Peyer's patch (tissue), 4 donors: ENCODE measurements around the gene OR2A5. TPM values are rescaled to one million over a fixed set of nuclear protein-coding genes. Genes with fewer than 3 reads are reported as not detected.
A peak's percentile ranks its signal among the peaks of the same experiment; 100 is the strongest.

Source experiments
- DNase-seq, 3 donors: peaks; one replicate each; pipeline ENCODE4 v3.0.0-alpha.2; 2017 to 2019
- H3K27ac ChIP-seq, 4 donors: fragments of 200-600 bp; sonication (generic); one replicate each; pipeline ENCODE4 v1.5.1; 2016 to 2019
- H3K27me3 ChIP-seq, 2 donors: fragments of 200-600 bp; sonication (generic); one replicate each; pipeline ENCODE4 v1.5.1; 2019
- H3K36me3 ChIP-seq, 3 donors: fragments of 200-600 bp; sonication (generic); one replicate each; pipeline ENCODE4 v1.5.1; 2016 to 2019
- H3K4me1 ChIP-seq, 4 donors: fragments of 200-600 bp; sonication (generic); one replicate each; pipeline ENCODE4 v1.5.1; 2016 to 2019
- H3K4me3 ChIP-seq, 4 donors: fragments of 200-600 bp; sonication (generic); 1 replicate in 3 of 4; 2 replicates in 1 of 4; pipeline ENCODE4 v1.5.1; 2016 to 2019; ENCODE audit warnings: mild to moderate bottlenecking in 1 of 4
- H3K9me3 ChIP-seq, 4 donors: fragments of 200-600 bp; sonication (generic); one replicate each; pipeline ENCODE4 v1.5.1; 2016 to 2019; ENCODE audit warnings: mild to moderate bottlenecking in 1 of 4
- POLR2A ChIP-seq, 2 donors: fragments of 450-650 bp; IDR thresholded peaks; one replicate each; pipeline ENCODE4 v1.5.1; 2017; ENCODE audit warnings: antibody characterized with exemption in 2 of 2, mild to moderate bottlenecking in 2 of 2, moderate library complexity in 2 of 2
- total RNA-seq, 4 donors: library from RNA; depleted of rRNA; stranded (reverse); fragments of >200 nt; gene quantifications; one replicate each; pipeline ENCODE4 v1.1.0, GENCODE V29; 2016
- TF ChIP-seq, protein P1 (sequence below), 6 experiments: fragments of 450-650 bp in 4 of 6; fragments of 200-600 bp in 2 of 6; sonication (generic) in 1 of 6; IDR thresholded peaks; one replicate each; pipeline ENCODE4 v1.5.1; 2017 to 2019; ENCODE audit warnings: antibody characterized with exemption in 6 of 6, mild to moderate bottlenecking in 3 of 6, moderate library complexity in 1 of 6

Gene OR2A5
- total RNA-seq, 4 donors from 2014 or later = not detected

DNA sequence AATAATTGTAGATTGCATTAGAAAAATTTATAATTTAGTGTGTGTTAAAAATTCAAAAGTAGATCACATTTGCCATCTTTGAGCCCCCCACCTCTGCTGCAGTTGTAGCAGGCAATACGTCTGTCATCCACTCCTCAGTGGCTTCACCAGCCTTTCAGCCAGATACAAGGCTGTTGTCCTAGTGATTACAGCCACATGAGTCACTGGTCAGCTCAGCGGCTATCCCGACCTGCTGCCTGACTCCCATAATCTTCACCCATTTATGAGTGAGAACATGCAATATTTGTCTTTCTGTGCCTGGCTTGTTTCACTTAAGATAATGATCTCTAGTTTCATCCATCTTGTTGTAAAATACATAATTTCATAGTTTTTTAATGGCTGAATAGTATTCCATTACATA is 9.2 kb downstream of the OR2A5 start:
- no peaks in the 10 kb centered on the region for H3K4me1 ChIP-seq
- TF ChIP-seq, protein P1, sequence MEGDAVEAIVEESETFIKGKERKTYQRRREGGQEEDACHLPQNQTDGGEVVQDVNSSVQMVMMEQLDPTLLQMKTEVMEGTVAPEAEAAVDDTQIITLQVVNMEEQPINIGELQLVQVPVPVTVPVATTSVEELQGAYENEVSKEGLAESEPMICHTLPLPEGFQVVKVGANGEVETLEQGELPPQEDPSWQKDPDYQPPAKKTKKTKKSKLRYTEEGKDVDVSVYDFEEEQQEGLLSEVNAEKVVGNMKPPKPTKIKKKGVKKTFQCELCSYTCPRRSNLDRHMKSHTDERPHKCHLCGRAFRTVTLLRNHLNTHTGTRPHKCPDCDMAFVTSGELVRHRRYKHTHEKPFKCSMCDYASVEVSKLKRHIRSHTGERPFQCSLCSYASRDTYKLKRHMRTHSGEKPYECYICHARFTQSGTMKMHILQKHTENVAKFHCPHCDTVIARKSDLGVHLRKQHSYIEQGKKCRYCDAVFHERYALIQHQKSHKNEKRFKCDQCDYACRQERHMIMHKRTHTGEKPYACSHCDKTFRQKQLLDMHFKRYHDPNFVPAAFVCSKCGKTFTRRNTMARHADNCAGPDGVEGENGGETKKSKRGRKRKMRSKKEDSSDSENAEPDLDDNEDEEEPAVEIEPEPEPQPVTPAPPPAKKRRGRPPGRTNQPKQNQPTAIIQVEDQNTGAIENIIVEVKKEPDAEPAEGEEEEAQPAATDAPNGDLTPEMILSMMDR (IDR thresholded peaks at IDR 0.05) = no peak
- no peak for TF ChIP-seq POLR2A (IDR thresholded peaks at IDR 0.05)
- no peak for DNase-seq
- no peaks in the 10 kb centered on the region for H3K9me3 ChIP-seq
- no peaks in the 10 kb centered on the region for H3K36me3 ChIP-seq
- H3K27me3 ChIP-seq = no peaks in the 10 kb centered on the region
- H3K4me3 ChIP-seq = no peak overlapping the region
- no peak overlapping the region for H3K27ac ChIP-seq

DNA sequence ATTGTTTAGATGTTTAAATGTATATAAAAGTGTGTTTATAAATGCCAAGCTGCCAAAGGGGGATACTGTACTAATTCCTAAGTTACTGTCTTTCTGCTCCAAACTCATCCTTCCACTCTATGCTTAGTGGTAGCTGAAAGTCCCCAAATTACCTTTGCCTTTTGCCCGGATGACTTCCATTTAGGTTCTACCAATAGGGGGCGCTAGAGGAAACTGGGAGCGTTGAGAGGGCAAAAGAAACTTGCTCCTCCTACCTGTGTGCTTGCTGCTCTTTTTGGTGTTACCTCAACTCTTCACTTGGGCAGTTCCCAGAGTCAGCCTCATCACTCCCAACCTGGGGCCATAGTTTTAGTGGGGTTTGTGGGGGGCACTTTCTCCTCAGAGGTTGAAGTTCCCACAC is 15.0 kb downstream of the OR2A5 start:
- no peaks in the 10 kb centered on the region for H3K9me3 ChIP-seq
- no peak for DNase-seq
- no peaks in the 10 kb centered on the region for H3K4me1 ChIP-seq
- no peak overlapping the region for H3K4me3 ChIP-seq
- TF ChIP-seq POLR2A (IDR thresholded peaks at IDR 0.05) = no peak
- TF ChIP-seq, protein P1 (IDR thresholded peaks at IDR 0.05) = peak in 2 of 6 experiments; percentile 8 to 15
- no peak overlapping the region for H3K27ac ChIP-seq
- no peaks in the 10 kb centered on the region for H3K36me3 ChIP-seq
- no peaks in the 10 kb centered on the region for H3K27me3 ChIP-seq

DNA sequence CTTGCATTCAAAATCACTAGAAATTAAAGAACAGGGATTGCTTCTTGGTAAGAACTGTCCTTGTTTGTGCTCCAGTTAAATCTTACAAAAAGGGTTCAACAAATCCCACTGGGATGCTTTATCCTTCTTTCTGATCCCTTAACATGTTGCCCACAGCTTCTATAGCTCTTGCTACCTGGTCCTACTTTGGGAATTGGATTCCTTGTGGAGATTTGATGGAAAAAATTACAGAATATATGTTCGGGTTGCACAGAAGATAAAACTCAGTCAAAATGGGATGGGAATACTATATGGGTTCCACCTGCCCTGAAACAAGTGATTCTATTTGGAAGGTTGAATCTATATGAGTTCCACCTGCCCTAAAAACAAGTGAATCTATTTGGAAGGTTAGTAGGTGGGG is 20.8 kb downstream of the OR2A5 start, which contains the start of gene OR2A25:
TSS of gene OR2A25 (plus strand) at position 301 of the 400 bp plus-strand sequence. CDS start 4,409 bp downstream, outside the sequence.
- TF ChIP-seq POLR2A (IDR thresholded peaks at IDR 0.05) = no peak
- TF ChIP-seq, protein P1 (IDR thresholded peaks at IDR 0.05) = no peak
- H3K36me3 ChIP-seq = no peaks in the 10 kb centered on the region

DNA sequence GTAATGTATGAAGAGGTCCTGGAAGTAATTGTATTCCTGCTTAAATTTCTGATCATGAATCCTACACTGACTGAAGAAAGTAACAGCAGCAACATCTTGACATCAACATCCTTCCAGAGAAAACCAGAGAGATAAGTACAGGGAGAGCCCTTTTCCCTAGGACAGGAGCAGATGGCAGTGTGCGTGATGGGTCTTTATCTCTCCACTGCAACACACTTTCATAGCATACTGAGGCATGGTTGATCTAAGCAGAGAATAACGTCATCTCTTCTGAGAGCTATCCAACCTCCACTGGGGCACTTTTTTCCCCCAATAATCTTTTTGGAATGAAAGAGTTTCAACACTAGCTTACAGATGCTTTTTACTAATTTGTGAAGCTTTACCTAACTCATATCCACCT is 21.2 kb downstream of the OR2A5 start:
- no peaks in the 10 kb centered on the region for H3K27me3 ChIP-seq
- no peak for DNase-seq
- H3K4me1 ChIP-seq = no peaks in the 10 kb centered on the region
- no peaks in the 10 kb centered on the region for H3K9me3 ChIP-seq
- TF ChIP-seq, protein P1 (IDR thresholded peaks at IDR 0.05) = no peak
- no peak for TF ChIP-seq POLR2A (IDR thresholded peaks at IDR 0.05)
- no peak overlapping the region for H3K27ac ChIP-seq
- H3K36me3 ChIP-seq = no peaks in the 10 kb centered on the region
- H3K4me3 ChIP-seq = no peak overlapping the region

More for the DNA sequence above, 20.8 kb downstream of the OR2A5 start, which contains the start of gene OR2A25:
- Histone ChIP-seq H3K4me3 (no peak within 1 kb of the TSS), H3K4me1 (no peaks in the 10 kb centered on the region), H3K27me3 (no peaks in the 10 kb centered on the region), H3K9me3 (no peaks in the 10 kb centered on the region), H3K27ac (no peak within 1 kb of the TSS)
- no peak for DNase-seq

DNA sequence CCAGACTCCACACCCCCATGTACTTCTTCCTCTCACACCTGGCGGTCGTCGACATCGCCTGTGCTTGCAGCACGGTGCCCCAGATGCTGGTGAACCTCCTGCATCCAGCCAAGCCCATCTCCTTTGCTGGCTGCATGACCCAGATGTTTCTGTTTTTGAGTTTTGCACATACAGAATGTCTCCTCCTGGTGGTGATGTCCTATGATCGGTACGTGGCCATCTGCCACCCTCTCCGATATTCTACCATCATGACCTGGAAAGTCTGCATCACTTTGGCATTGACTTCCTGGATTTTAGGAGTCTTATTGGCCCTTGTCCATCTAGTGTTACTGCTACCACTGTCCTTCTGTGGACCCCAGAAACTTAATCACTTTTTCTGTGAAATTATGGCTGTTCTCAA is 25.6 kb downstream of the OR2A5 start:
- no peaks in the 10 kb centered on the region for H3K4me1 ChIP-seq
- no peak for DNase-seq
- TF ChIP-seq, protein P1 (IDR thresholded peaks at IDR 0.05) = no peak
- TF ChIP-seq POLR2A (IDR thresholded peaks at IDR 0.05) = no peak
- H3K27me3 ChIP-seq = no peaks in the 10 kb centered on the region
- H3K27ac ChIP-seq = no peak overlapping the region
- H3K36me3 ChIP-seq = no peaks in the 10 kb centered on the region
- H3K9me3 ChIP-seq = no peaks in the 10 kb centered on the region
- no peak overlapping the region for H3K4me3 ChIP-seq

DNA sequence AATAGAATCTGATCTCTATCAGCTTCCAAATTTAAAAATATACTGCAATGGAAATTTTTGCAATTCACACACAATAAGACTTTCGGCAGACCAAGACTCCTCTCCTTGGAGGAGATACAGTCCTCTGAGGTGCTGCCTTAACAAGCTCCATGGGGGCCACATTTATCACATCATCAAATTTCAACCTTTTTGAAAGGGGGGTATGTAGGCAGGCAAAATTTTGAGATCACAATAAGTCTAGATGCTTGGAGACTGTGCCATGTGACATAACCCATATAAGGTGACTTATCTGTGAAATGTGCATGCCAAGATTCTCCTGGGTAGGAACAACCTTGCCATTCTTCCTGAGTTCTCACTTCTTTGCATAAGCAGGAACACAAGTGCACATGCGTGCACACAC is 37.2 kb downstream of the OR2A5 start, which contains the start of gene OR2A12:
TSS of gene OR2A12 (plus strand) at position 301 of the 400 bp plus-strand sequence. CDS start 8,830 bp downstream, outside the sequence.
- TF ChIP-seq, protein P1 (IDR thresholded peaks at IDR 0.05) = no peak
- TF ChIP-seq POLR2A (IDR thresholded peaks at IDR 0.05) = no peak
- H3K4me3 ChIP-seq = no peak within 1 kb of the TSS
- DNase-seq = no peak

More for the DNA sequence above, 37.2 kb downstream of the OR2A5 start, which contains the start of gene OR2A12:
- no peaks in the 10 kb centered on the region for H3K4me1 ChIP-seq
- H3K9me3 ChIP-seq = peaks cover 0 to 5% (median 2%) of the 10 kb centered on the region in 4 donors
- no peak within 1 kb of the TSS for H3K27ac ChIP-seq
- no peaks in the 10 kb centered on the region for H3K27me3 ChIP-seq
- no peaks in the 10 kb centered on the region for H3K36me3 ChIP-seq
